ENCODE data around the gene GAS2. TPM values are rescaled to one million over a fixed set of nuclear protein-coding genes. Genes with fewer than 3 reads are reported as not detected.

The GAS2 gene
- total RNA-seq, 1 donor from 2014 or later, result 7.7 TPM

- DNase-seq (ENCODE audit: low spot score), result no peak
These were observed 120.6 kb downstream of the GAS2 start for GRCh38 chr11:22787055-22787454.

- DNase-seq (ENCODE audit: low spot score), result peak; percentile 70
These were observed 121.2 kb downstream of the GAS2 start for GRCh38 chr11:22787551-22788162.

- no peak for DNase-seq (ENCODE audit: low spot score)
These were observed 126.1 kb downstream of the GAS2 start for GRCh38 chr11:22792497-22792896.

- DNase-seq (ENCODE audit: low spot score), result no peak
These were observed 129.5 kb downstream of the GAS2 start for GRCh38 chr11:22795914-22796313.

- DNase-seq (ENCODE audit: low spot score), result no peak
These were observed 130.6 kb downstream of the GAS2 start for GRCh38 chr11:22797047-22797446.

- DNase-seq (ENCODE audit: low spot score), result no peak
These were observed 132.5 kb downstream of the GAS2 start for GRCh38 chr11:22798901-22799300.

GRCh38 chr11:22800482-22800881 is 134.1 kb downstream of the GAS2 start:
- DNase-seq (ENCODE audit: low spot score), result no peak

GRCh38 chr11:22802861-22803260 is 136.4 kb downstream of the GAS2 start:
- DNase-seq (ENCODE audit: low spot score), result no peak

- DNase-seq (ENCODE audit: low spot score), result no peak
These were observed 141.0 kb downstream of the GAS2 start for GRCh38 chr11:22807391-22807790.

- no peak for DNase-seq (ENCODE audit: low spot score)
These were observed 141.6 kb downstream of the GAS2 start for GRCh38 chr11:22807855-22808570.

GRCh38 chr11:22808571-22809197 is 142.3 kb downstream of the GAS2 start:
- DNase-seq (ENCODE audit: low spot score), result peak; percentile 39

GRCh38 chr11:22809893-22810292 is 143.5 kb downstream of the GAS2 start:
- no peak for DNase-seq (ENCODE audit: low spot score)

GRCh38 chr11:22822203-22822602 is 155.8 kb downstream of the GAS2 start:
- no peak for DNase-seq (ENCODE audit: low spot score)

- no peak for DNase-seq (ENCODE audit: low spot score)
These were observed 162.0 kb downstream of the GAS2 start for GRCh38 chr11:22828373-22828772.

- DNase-seq (ENCODE audit: low spot score), result peak; percentile 78
These were observed 163.0 kb downstream of the GAS2 start, which contains the start of gene SVIP for GRCh38 chr11:22829231-22830081. SVIP (minus strand) TSS chr11:22829801; CDS start chr11:22829748, 53 bp downstream.

GRCh38 chr11:22830082-22830414 is 163.6 kb downstream of the GAS2 start:
- DNase-seq (ENCODE audit: low spot score), result no peak

GRCh38 chr11:22832315-22833015 is 166.1 kb downstream of the GAS2 start:
- no peak for DNase-seq (ENCODE audit: low spot score)

GRCh38 chr11:22846726-22847125 is 180.3 kb downstream of the GAS2 start:
- DNase-seq (ENCODE audit: low spot score), result no peak

- DNase-seq (ENCODE audit: low spot score), result no peak
These were observed 185.1 kb downstream of the GAS2 start for GRCh38 chr11:22851477-22851876.

GRCh38 chr11:22859756-22860155 is 193.3 kb downstream of the GAS2 start:
- DNase-seq (ENCODE audit: low spot score), result no peak

GRCh38 chr11:22860241-22860640 is 193.8 kb downstream of the GAS2 start, which contains the start of gene CCDC179:
CCDC179 (minus strand) TSS chr11:22860474; CDS start chr11:22860421, 53 bp downstream.
- no peak for DNase-seq (ENCODE audit: low spot score)
